Muscle layer of duodenum (tissue), 2 donors: Measurements from ENCODE around the gene KRTAP1-4.

Source experiments
- H3K27ac ChIP-seq: one replicate; pipeline ENCODE4 v1.7.0; 2013; ENCODE audit warnings: mild to moderate bottlenecking, low read length
- H3K27me3 ChIP-seq: one replicate; pipeline ENCODE4 v1.7.0; 2013; ENCODE audit warnings: low read depth, mild to moderate bottlenecking, control low read depth, low read length
- H3K36me3 ChIP-seq, 2 donors: one replicate each; pipeline ENCODE4 v1.7.0; 2013; ENCODE audit warnings: low read length in 2 of 2, control low read depth in 1 of 2, mild to moderate bottlenecking in 1 of 2; ENCODE audit not compliant: insufficient read depth in 2 of 2, control insufficient read depth in 1 of 2
- H3K4me1 ChIP-seq, 2 donors: one replicate each; pipeline ENCODE4 v1.7.0; 2013; ENCODE audit warnings: low read length in 2 of 2, mild to moderate bottlenecking in 2 of 2, control low read depth in 1 of 2, moderate library complexity in 1 of 2; ENCODE audit not compliant: insufficient read depth in 2 of 2, control insufficient read depth in 1 of 2
- H3K4me3 ChIP-seq, 2 donors: one replicate each; pipeline ENCODE4 v1.7.0; 2013; ENCODE audit warnings: low read length in 2 of 2, low read depth in 1 of 2, mild to moderate bottlenecking in 1 of 2
- H3K9me3 ChIP-seq, 2 donors: one replicate each; pipeline ENCODE4 v1.7.0; 2013; ENCODE audit warnings: low read length in 2 of 2, control low read depth in 1 of 2, mild to moderate bottlenecking in 1 of 2; ENCODE audit not compliant: control insufficient read depth in 1 of 2
- donor health status: healthy.

The KRTAP1-4 gene

GRCh38 chr17:40997361-40997760, 32.6 kb downstream of the KRTAP1-4 start:
- Histone ChIP-seq H3K4me1 (no peaks in the 10 kb centered on the region), H3K36me3 (no peaks in the 10 kb centered on the region), H3K27ac (no peak overlapping the region), H3K4me3 (no peak overlapping the region), H3K27me3 (no peaks in the 10 kb centered on the region), H3K9me3 (no peaks in the 10 kb centered on the region)

GRCh38 chr17:40996829-40997228, 33.2 kb downstream of the KRTAP1-4 start:
- H3K4me3 ChIP-seq, result no peak overlapping the region
- no peaks in the 10 kb centered on the region for H3K9me3 ChIP-seq
- no peak overlapping the region for H3K27ac ChIP-seq
- no peaks in the 10 kb centered on the region for H3K4me1 ChIP-seq
- H3K36me3 ChIP-seq, result no peaks in the 10 kb centered on the region
- no peaks in the 10 kb centered on the region for H3K27me3 ChIP-seq

GRCh38 chr17:40995116-40995515, 34.9 kb downstream of the KRTAP1-4 start:
- no peak overlapping the region for H3K4me3 ChIP-seq
- no peaks in the 10 kb centered on the region for H3K27me3 ChIP-seq
- H3K27ac ChIP-seq, result no peak overlapping the region
- no peaks in the 10 kb centered on the region for H3K9me3 ChIP-seq
- no peaks in the 10 kb centered on the region for H3K36me3 ChIP-seq
- H3K4me1 ChIP-seq, result no peaks in the 10 kb centered on the region

GRCh38 chr17:40993839-40994238, 36.2 kb downstream of the KRTAP1-4 start, which contains the start of gene KRTAP3-3:
Gene KRTAP3-3 (minus strand): TSS chr17:40994164. CDS start chr17:40994097, 67 bp downstream.
- no peak within 1 kb of the TSS for H3K27ac ChIP-seq
- H3K4me3 ChIP-seq, result no peak within 1 kb of the TSS
- no peaks in the 10 kb centered on the region for H3K27me3 ChIP-seq
- no peaks in the 10 kb centered on the region for H3K9me3 ChIP-seq
- no peaks in the 10 kb centered on the region for H3K4me1 ChIP-seq
- no peaks in the 10 kb centered on the region for H3K36me3 ChIP-seq

DNA sequence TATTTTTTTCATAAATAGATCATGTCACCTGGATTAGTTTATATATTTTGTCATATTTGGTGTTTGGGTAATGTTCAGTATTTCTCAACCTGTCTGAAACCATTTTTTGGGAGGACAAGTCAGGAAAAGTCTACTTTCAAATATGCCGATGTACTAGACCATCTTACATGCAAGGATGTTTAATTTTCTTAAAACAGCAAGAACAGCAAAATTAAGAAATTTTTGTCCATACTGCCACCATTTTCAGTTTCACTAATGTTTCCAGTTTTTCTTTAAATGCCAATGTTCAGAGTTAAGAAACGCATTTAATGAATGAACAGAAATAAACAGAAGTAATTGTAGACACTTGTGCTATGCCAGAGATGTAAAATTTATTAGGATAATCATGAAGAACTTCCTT, 36.9 kb downstream of the KRTAP1-4 start:
- no peak overlapping the region for H3K4me3 ChIP-seq
- H3K36me3 ChIP-seq, result no peaks in the 10 kb centered on the region
- no peaks in the 10 kb centered on the region for H3K4me1 ChIP-seq
- H3K9me3 ChIP-seq, result no peaks in the 10 kb centered on the region
- H3K27ac ChIP-seq, result no peak overlapping the region
- H3K27me3 ChIP-seq, result no peaks in the 10 kb centered on the region

- no peak overlapping the region for H3K27ac ChIP-seq
- no peaks in the 10 kb centered on the region for H3K27me3 ChIP-seq
- no peaks in the 10 kb centered on the region for H3K36me3 ChIP-seq
- H3K9me3 ChIP-seq, result no peaks in the 10 kb centered on the region
- H3K4me3 ChIP-seq, result no peak overlapping the region
- no peaks in the 10 kb centered on the region for H3K4me1 ChIP-seq
Observed at GRCh38 chr17:40992666-40993065, 37.3 kb downstream of the KRTAP1-4 start.

DNA sequence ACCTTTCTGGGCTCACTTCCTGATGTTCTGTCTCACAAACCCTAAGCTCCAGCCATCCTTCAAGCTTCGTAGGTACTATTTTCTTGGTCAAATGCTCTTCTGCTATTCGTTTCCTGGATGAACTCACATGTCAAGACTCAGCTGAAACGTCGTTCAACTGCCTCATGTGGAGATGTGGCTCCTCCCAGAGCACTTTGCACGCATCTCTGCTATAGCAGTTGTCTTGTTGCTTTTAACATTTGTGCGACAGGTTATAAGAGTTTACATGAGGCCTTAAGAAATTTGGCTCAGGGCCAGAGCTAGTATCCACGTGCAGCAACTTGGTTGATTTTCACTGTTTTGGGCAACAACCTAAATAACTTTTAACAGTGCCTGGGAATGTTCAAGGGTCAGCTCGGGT, 43.1 kb downstream of the KRTAP1-4 start:
- Histone ChIP-seq H3K27me3 (no peaks in the 10 kb centered on the region), H3K27ac (no peak overlapping the region), H3K36me3 (no peaks in the 10 kb centered on the region), H3K4me3 (no peak overlapping the region), H3K9me3 (no peaks in the 10 kb centered on the region), H3K4me1 (no peaks in the 10 kb centered on the region)

GRCh38 chr17:40984226-40984625, 45.8 kb downstream of the KRTAP1-4 start, which contains the start of gene KRT40:
Gene KRT40 (minus strand): TSS chr17:40984326. CDS start chr17:40984273, 53 bp downstream.
- Histone ChIP-seq H3K36me3 (no peaks in the 10 kb centered on the region), H3K9me3 (no peaks in the 10 kb centered on the region), H3K27ac (no peak within 1 kb of the TSS), H3K4me3 (no peak within 1 kb of the TSS), H3K4me1 (peaks cover 0 to 7% of the 10 kb centered on the region in 2 donors), H3K27me3 (no peaks in the 10 kb centered on the region)

GRCh38 chr17:40981115-40981514, 48.9 kb downstream of the KRTAP1-4 start:
- Histone ChIP-seq H3K4me1 (peaks cover 0 to 7% of the 10 kb centered on the region in 2 donors), H3K36me3 (no peaks in the 10 kb centered on the region), H3K27me3 (no peaks in the 10 kb centered on the region), H3K27ac (no peak overlapping the region), H3K4me3 (no peak overlapping the region), H3K9me3 (no peaks in the 10 kb centered on the region)

DNA sequence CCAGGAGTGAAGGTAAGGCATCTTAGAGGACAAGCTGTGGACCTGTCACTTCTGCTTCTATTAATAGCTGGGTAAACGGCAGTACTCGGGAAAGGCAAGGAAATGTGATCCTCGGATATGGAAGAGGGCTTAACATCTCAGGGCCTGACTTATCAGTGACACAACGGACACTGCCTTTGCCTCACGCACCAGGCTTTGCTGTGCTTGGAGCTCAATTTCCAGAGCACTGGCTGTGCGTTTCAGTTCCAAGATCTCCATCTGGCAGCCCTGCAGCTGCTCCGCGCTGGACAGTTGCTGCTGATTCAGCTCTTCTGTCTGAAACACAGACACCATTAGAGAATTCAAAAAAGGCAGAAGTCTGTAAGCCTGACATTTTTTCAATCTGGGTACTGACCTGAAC, 49.4 kb downstream of the KRTAP1-4 start:
- Histone ChIP-seq H3K36me3 (no peaks in the 10 kb centered on the region), H3K27me3 (no peaks in the 10 kb centered on the region), H3K4me3 (no peak overlapping the region), H3K4me1 (peaks cover 0 to 7% of the 10 kb centered on the region in 2 donors), H3K27ac (no peak overlapping the region), H3K9me3 (no peaks in the 10 kb centered on the region)

GRCh38 chr17:40980117-40980516, 49.9 kb downstream of the KRTAP1-4 start:
- Histone ChIP-seq H3K4me1 (peaks cover 0 to 7% of the 10 kb centered on the region in 2 donors), H3K4me3 (no peak overlapping the region), H3K27me3 (no peaks in the 10 kb centered on the region), H3K36me3 (no peaks in the 10 kb centered on the region), H3K27ac (no peak overlapping the region), H3K9me3 (no peaks in the 10 kb centered on the region)
